Common myeloid progenitor, CD34-positive (primary cell): ENCODE data around the gene ZNF669.
A peak's percentile ranks its signal among the peaks of the same experiment; 100 is the strongest.

ENCODE experiments used
- CTCF ChIA-PET: fragments of 350-600 bp; sonication (Branson Sonifier 250); formaldehyde crosslinking; loops from one replicate; lab custom pipeline; 2021; ENCODE audit warnings: antibody characterized with exemption; lab: Charles Lee
- POLR2A ChIA-PET: fragments of 350-600 bp; sonication (Branson Sonifier 250); formaldehyde crosslinking; loops from one replicate; lab custom pipeline; 2021; ENCODE audit warnings: antibody characterized with exemption; lab: Charles Lee
- DNase-seq, 3 donors: peaks; one replicate each; pipeline versions ENCODE4 v3.0.0 to v3.0.0-alpha.2; 2013
- H3K27ac ChIP-seq, 2 experiments: 1 replicate in 1 of 2; 2 replicates in 1 of 2; pipeline ENCODE4 v1.7.0; 2013; ENCODE audit warnings: inconsistent platforms in 2 of 2, low read length in 2 of 2, mild to moderate bottlenecking in 2 of 2, low read depth in 1 of 2, moderate library complexity in 1 of 2; ENCODE audit not compliant: severe bottlenecking in 2 of 2, insufficient read depth in 1 of 2, poor library complexity in 1 of 2
- H3K27me3 ChIP-seq, 5 experiments: replicated peaks in 2 of 5; 1 replicate in 3 of 5; 2 replicates in 2 of 5; pipeline versions ENCODE4 v1.6.1 to v1.7.0; 2013; ENCODE audit warnings: low read length in 4 of 5, mild to moderate bottlenecking in 2 of 5, moderate library complexity in 2 of 5, inconsistent platforms in 1 of 5; ENCODE audit not compliant: insufficient read depth in 5 of 5, control insufficient read depth in 4 of 5
- H3K36me3 ChIP-seq, 4 experiments: 1 replicate in 2 of 4; 2 replicates in 2 of 4; pipeline versions ENCODE4 v1.6.1 to v1.7.0; 2013; ENCODE audit warnings: low read length in 3 of 4, control low read depth in 1 of 4, mild to moderate bottlenecking in 1 of 4; ENCODE audit not compliant: control insufficient read depth in 4 of 4, insufficient read depth in 4 of 4
- H3K4me1 ChIP-seq, 4 experiments: 1 replicate in 3 of 4; 2 replicates in 1 of 4; pipeline versions ENCODE4 v1.6.1 to v1.7.1; 2013; ENCODE audit warnings: low read length in 3 of 4, mild to moderate bottlenecking in 3 of 4, control low read depth in 1 of 4, inconsistent platforms in 1 of 4, moderate library complexity in 1 of 4; ENCODE audit not compliant: control insufficient read depth in 4 of 4, insufficient read depth in 4 of 4; ENCODE audit errors: control extremely low read depth in 1 of 4
- H3K4me3 ChIP-seq, 7 experiments: 1 replicate in 4 of 7; 2 replicates in 3 of 7; pipeline versions ENCODE4 v1.5.1 to v1.7.0; 2013; ENCODE audit warnings: mild to moderate bottlenecking in 7 of 7, low read length in 6 of 7, moderate library complexity in 6 of 7, inconsistent platforms in 2 of 7, low read depth in 2 of 7, control low read depth in 1 of 7; ENCODE audit not compliant: insufficient read depth in 4 of 7, control insufficient read depth in 1 of 7; ENCODE audit errors: extremely low read depth in 1 of 7
- H3K9me3 ChIP-seq, 5 experiments: 1 replicate in 4 of 5; 2 replicates in 1 of 5; pipeline versions ENCODE4 v1.6.1 to v1.7.1; 2013; ENCODE audit warnings: low read length in 4 of 5, mild to moderate bottlenecking in 2 of 5, inconsistent platforms in 1 of 5, low read depth in 1 of 5, moderate library complexity in 1 of 5; ENCODE audit not compliant: control insufficient read depth in 4 of 5, insufficient read depth in 2 of 5; ENCODE audit errors: control extremely low read depth in 1 of 5
- WGBS: methylation state at CpG from one replicate; pipeline ENCODE4 v1.1.5; 2013; ENCODE audit not compliant: insufficient coverage; 5-methylcytosine and 5-hydroxymethylcytosine counted together

Gene ZNF669

DNA sequence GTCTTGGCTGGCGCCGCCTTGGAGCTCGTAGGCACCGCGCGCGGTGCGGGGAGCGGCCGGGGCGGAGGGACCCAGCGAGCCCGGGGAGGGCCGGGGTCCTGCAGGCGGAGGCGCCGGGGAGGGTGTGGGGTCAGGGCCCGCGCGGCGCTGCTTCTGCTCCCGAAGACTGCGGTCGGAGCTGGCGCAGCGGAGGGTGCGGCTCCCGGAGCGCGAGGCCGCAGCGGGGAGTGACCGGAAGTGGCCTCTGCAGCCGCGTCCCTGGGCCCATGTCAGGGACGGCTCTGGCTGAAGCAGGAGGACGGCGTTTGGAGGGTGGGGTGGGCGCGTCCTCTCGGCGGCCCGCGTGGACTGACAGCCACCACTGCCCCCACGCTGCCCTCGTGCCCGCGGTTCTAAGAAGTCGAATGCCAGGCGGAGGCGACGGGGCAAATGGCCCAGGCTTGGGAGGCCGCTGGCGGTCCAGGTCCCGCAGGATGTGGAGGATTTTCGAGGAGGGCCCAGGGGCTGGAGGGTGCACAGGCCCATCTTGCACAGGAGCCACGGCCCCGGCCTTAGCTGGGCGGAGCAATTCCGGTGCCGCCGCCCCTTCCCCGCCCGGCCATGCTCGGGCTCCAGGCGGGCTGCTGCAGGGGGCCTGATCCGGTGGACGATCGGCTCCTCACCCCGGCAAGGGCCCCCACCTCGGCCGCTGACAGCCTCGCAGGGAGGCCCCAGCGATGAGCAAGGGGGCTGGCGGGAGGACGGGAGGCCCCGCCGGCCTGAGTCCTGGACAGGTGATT lies 7.7 kb upstream of the ZNF669 start:
- DNase-seq, result peak in 1 of 3 donors; percentile 36
- ChIA-PET CTCF (interaction anchor here (0.7 kb wide), 1 partner anchor 53 kb away, joined by 3 read pairs; no protein-coding TSS in a partner anchor), POLR2A (no interaction called here)
- Histone ChIP-seq H3K36me3 (no peaks in the 10 kb centered on the region), H3K4me3 (peak overlapping the region in 6 of 7 experiments; percentile 36 to 69 (median 61)), H3K9me3 (peaks cover 0 to 3% (median 0%) of the 10 kb centered on the region in 5 experiments), H3K4me1 (peaks cover 0 to 20% (median 18%) of the 10 kb centered on the region in 4 experiments), H3K27ac (no peak overlapping the region), H3K27me3 (peaks cover 0 to 51% (median 25%) of the 10 kb centered on the region in 5 experiments)
- 3% methylated on average over 62 of the region's 78 CpGs for WGBS

DNA sequence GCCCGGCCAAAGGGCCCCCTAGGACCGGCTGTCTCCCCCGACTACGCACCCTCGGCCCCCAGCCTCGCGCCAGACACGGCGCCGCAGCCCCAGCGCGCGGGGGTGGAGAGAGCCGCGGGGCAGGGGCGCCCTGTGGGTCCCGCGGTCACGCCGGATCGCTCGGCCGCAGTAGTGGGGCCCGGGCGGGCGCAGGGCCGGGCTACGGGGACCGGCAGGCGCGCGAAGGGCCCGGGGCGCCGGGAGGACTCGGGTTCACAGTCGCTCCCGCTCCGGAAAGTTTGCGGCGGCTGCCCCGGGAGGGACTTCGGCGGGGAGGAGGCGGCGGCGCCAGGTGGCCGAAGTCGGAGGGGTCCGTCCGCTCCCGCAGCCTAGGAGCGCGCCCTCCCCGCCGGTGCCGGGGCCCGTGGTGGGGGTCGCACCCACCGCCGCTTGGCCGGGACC lies 7.1 kb upstream of the ZNF669 start:
- ChIA-PET POLR2A (no interaction called here), CTCF (interaction anchor here (0.7 to 1.5 kb wide), 2 partner anchors 8 to 53 kb away, joined by 3 to 4 read pairs; no protein-coding TSS in a partner anchor)
- WGBS, result 0% methylated on average over 48 of the region's 62 CpGs
- Histone ChIP-seq H3K4me1 (peaks cover 0 to 20% (median 18%) of the 10 kb centered on the region in 4 experiments), H3K36me3 (no peaks in the 10 kb centered on the region), H3K27me3 (peaks cover 0 to 51% (median 25%) of the 10 kb centered on the region in 5 experiments), H3K4me3 (peak overlapping the region in 6 of 7 experiments; percentile 36 to 69 (median 61)), H3K9me3 (peaks cover 0 to 8% (median 0%) of the 10 kb centered on the region in 5 experiments), H3K27ac (no peak overlapping the region)
- DNase-seq, result peak in 1 of 3 donors; percentile 35

DNA sequence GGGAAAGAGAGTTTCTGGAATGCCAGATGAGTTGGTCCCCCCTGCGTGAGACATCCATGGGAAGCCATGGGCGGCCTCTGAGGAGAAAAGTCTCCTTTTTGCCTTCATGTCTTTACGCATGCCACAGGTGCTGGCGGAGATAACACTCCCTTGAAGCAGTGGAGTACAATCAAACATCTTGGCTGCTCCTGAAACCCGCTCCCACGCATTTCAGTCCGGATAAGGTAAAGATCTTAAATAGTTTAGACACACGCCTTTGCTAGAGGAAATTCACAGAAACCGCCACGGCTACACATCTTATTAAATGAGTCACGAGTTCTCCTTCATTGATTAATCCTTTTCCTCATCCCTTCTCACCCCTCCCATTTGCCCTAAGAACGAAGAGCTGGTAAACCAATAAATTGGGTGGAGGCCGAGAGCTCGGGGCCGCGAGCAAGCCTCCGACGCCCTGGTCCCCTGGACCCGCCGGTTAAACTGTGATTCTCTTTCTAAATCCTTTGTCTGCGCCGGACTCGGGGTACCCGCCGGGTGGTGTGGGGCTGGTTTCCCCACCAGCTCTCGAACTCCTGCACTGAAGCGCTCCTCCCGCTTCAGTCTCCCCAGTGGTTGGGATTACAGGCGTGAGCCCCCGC lies 6.6 kb upstream of the ZNF669 start:
- ChIA-PET POLR2A (no interaction called here), CTCF (interaction anchor here (1.5 kb wide), 1 partner anchor 9 kb away, joined by 4 read pairs; no protein-coding TSS in a partner anchor)
- Histone ChIP-seq H3K27me3 (peaks cover 0 to 51% (median 25%) of the 10 kb centered on the region in 5 experiments), H3K4me3 (peak overlapping the region in 6 of 7 experiments; percentile 36 to 69 (median 61)), H3K36me3 (no peaks in the 10 kb centered on the region), H3K27ac (no peak overlapping the region), H3K4me1 (peaks cover 0 to 20% (median 18%) of the 10 kb centered on the region in 4 experiments), H3K9me3 (peaks cover 0 to 11% (median 0%) of the 10 kb centered on the region in 5 experiments)
- peak; percentile 23 to 54 (median 31) for DNase-seq
- 8% methylated on average over 23 of the region's 30 CpGs for WGBS

DNA sequence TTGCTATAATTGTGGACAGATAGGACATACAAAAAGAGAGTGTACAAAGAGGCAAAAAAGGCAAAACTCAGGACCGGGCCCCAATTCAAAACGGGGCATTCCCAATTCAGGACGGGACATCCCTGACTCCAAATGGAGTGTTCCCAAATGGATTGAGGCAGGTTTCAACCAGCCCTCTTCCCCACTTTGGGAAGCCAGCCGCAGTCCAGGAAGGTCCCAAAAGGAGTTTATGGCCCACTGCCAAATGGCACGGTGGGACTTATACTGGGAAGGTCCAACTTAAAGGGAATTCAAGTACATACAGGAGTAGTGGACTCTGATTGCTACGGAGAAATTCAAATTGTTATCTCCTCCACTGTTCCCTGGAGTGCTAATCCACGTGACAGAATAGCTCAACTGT lies 3.5 kb upstream of the ZNF669 start:
- Histone ChIP-seq H3K36me3 (peaks cover 0 to 3% (median 0%) of the 10 kb centered on the region in 4 experiments), H3K27me3 (peaks cover 0 to 37% (median 24%) of the 10 kb centered on the region in 5 experiments), H3K4me1 (peaks cover 2 to 30% (median 23%) of the 10 kb centered on the region in 4 experiments), H3K4me3 (no peak overlapping the region), H3K9me3 (peaks cover 0 to 17% (median 0%) of the 10 kb centered on the region in 5 experiments), H3K27ac (no peak overlapping the region)
- 95% methylated on average over 4 of the region's 7 CpGs for WGBS
- DNase-seq, result no peak
- POLR2A ChIA-PET, result no interaction called here
- CTCF ChIA-PET, result no interaction called here

DNA sequence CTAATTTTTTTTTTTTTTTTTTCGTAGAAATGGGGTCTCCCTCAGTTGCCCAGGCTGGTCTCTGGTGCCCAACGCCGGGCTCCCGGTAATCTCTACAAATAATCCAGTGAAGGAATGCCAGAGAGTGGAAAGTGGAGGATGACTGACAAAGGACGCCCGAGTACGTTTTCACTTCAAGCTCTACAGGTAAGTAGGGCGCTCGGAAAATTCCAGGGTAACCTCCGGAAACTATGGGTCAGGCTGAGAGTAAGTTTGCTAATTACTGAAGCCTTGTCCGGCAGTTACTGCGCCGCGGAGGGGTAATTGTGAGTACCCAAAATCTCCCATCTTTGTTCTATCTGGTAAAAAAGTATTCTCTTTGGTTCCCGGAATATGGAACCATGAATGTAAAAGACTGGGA lies 1.8 kb upstream of the ZNF669 start:
- Histone ChIP-seq H3K4me3 (no peak overlapping the region), H3K27me3 (peaks cover 0 to 20% (median 18%) of the 10 kb centered on the region in 5 experiments), H3K9me3 (peaks cover 3 to 34% (median 7%) of the 10 kb centered on the region in 5 experiments), H3K27ac (no peak overlapping the region), H3K36me3 (peaks cover 6 to 19% (median 14%) of the 10 kb centered on the region in 4 experiments), H3K4me1 (peaks cover 2 to 16% (median 10%) of the 10 kb centered on the region in 4 experiments)
- ChIA-PET CTCF (interaction anchor here (1.3 kb wide), 1 partner anchor 41 kb away, joined by 3 read pairs; no protein-coding TSS in a partner anchor), POLR2A (no interaction called here)
- DNase-seq, result no peak
- 94% methylated on average over 14 of the region's 15 CpGs for WGBS

DNA sequence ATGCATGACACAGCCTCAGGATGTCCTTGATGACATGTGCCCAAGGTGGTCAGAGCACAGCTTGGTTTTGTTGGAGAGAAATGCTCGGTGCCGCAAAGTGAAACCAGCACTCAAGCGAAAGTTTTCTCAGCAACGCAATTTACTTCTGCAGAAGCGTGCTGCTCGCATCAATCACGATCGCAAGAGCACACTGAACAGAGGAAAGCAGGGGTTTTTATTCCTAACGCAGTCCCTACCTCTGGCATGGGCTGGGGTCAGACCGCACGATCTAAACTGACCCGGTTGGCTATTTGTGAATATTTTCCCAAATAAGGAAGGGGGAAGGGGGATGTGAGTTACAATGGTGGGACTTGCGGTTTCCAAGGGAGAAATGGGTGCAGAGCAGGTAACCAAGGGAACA lies 809 bp upstream of the ZNF669 start:
- peaks cover 7 to 44% (median 14%) of the 10 kb centered on the region in 5 experiments for H3K9me3 ChIP-seq
- peaks cover 0 to 13% (median 12%) of the 10 kb centered on the region in 5 experiments for H3K27me3 ChIP-seq
- H3K4me1 ChIP-seq, result peaks cover 0 to 10% (median 6%) of the 10 kb centered on the region in 4 experiments
- WGBS, result 90% methylated on average over 12 of the region's 13 CpGs
- H3K27ac ChIP-seq, result no peak overlapping the region
- DNase-seq, result peak in 2 of 3 donors; percentile 40 to 43
- ChIA-PET POLR2A (no interaction called here), CTCF (no interaction called here)
- H3K4me3 ChIP-seq, result peak overlapping the region in 3 of 7 experiments; percentile 93 to 99 (median 94)
- peaks cover 14 to 29% (median 24%) of the 10 kb centered on the region in 4 experiments for H3K36me3 ChIP-seq
